ENCODE data around the gene MRPS22. TPM values are rescaled to one million over a fixed set of nuclear protein-coding genes. Genes with fewer than 3 reads are reported as not detected.
"Not testable (repeated sequence)": the region's sequence is repeated elsewhere in the genome, so short reads cannot be mapped to it uniquely, and the experiment has no call there.

The MRPS22 gene
- polyA plus RNA-seq, 3 donors = 38.5 to 46.2 (median 38.9) TPM

GRCh38 chr3:139326707-139327106 lies 17.1 kb upstream of the MRPS22 start:
- H3K27ac ChIP-seq (ENCODE audit: low read depth, low read length) = no peak overlapping the region
- WGBS, 3 donors = 80 to 90% (median 86%) methylated on average over 4 of the region's 4 CpGs

- WGBS, 3 donors = 79 to 95% (median 81%) methylated on average over 5 of the region's 5 CpGs
- no peak overlapping the region for H3K27ac ChIP-seq (ENCODE audit: low read depth, low read length)
These were observed 16.6 kb upstream of the MRPS22 start for GRCh38 chr3:139327231-139327630.

GRCh38 chr3:139327861-139328260 lies 16.0 kb upstream of the MRPS22 start:
- H3K27ac ChIP-seq (ENCODE audit: low read depth, low read length) = no peak overlapping the region
- 51 to 83% (median 59%) methylated on average over 8 of the region's 8 CpGs for WGBS, 3 donors

GRCh38 chr3:139328356-139328755 lies 15.5 kb upstream of the MRPS22 start:
- H3K27ac ChIP-seq (ENCODE audit: low read depth, low read length) = no peak overlapping the region
- 88 to 93% (median 92%) methylated on average over 4 of the region's 4 CpGs for WGBS, 3 donors

GRCh38 chr3:139329364-139329850 lies 14.4 kb upstream of the MRPS22 start:
- no peak overlapping the region for H3K27ac ChIP-seq (ENCODE audit: low read depth, low read length)
- 8 to 11% (median 10%) methylated on average over 25 of the region's 25 CpGs for WGBS, 3 donors

GRCh38 chr3:139332092-139332491 lies 11.7 kb upstream of the MRPS22 start:
- no peak overlapping the region for H3K27ac ChIP-seq (ENCODE audit: low read depth, low read length)
- 71 to 80% (median 77%) methylated on average over 2 of the region's 2 CpGs for WGBS, 3 donors

- not testable (repeated sequence) for H3K27ac ChIP-seq (ENCODE audit: low read depth, low read length)
- WGBS, 3 donors = 33 to 85% (median 50%) methylated on average over 1 of the region's 1 CpG
These were observed 9.1 kb upstream of the MRPS22 start for GRCh38 chr3:139334675-139335074.

GRCh38 chr3:139338405-139338804 lies 5.4 kb upstream of the MRPS22 start:
- 89 to 91% (median 91%) methylated on average over 4 of the region's 4 CpGs for WGBS, 3 donors

GRCh38 chr3:139339219-139339906 lies 4.5 kb upstream of the MRPS22 start:
- no peak overlapping the region for H3K27ac ChIP-seq (ENCODE audit: low read depth, low read length)
- WGBS, 3 donors = 60 to 67% (median 63%) methylated on average over 4 of the region's 4 CpGs

More at GRCh38 chr3:139338405-139338804, 5.4 kb upstream of the MRPS22 start:
- no peak overlapping the region for H3K27ac ChIP-seq (ENCODE audit: low read depth, low read length)

- no peak overlapping the region for H3K27ac ChIP-seq (ENCODE audit: low read depth, low read length)
These were observed 3.0 kb upstream of the MRPS22 start for GRCh38 chr3:139340784-139341183.

- H3K27ac ChIP-seq (ENCODE audit: low read depth, low read length) = no peak overlapping the region
These were observed 1.8 kb upstream of the MRPS22 start for GRCh38 chr3:139342054-139342453.

GRCh38 chr3:139346771-139347170 lies 3.0 kb downstream of the MRPS22 start:
- H3K27ac ChIP-seq (ENCODE audit: low read depth, low read length) = no peak overlapping the region
- 78 to 88% (median 86%) methylated on average over 2 of the region's 2 CpGs for WGBS, 3 donors

- no peak overlapping the region for H3K27ac ChIP-seq (ENCODE audit: low read depth, low read length)
- 57 to 85% (median 82%) methylated on average over 3 of the region's 3 CpGs for WGBS, 3 donors
These were observed 10.2 kb downstream of the MRPS22 start for GRCh38 chr3:139353920-139354556.

GRCh38 chr3:139354661-139355060 lies 10.8 kb downstream of the MRPS22 start:
- 51 to 95% (median 95%) methylated on average over 4 of the region's 4 CpGs for WGBS, 3 donors
- no peak overlapping the region for H3K27ac ChIP-seq (ENCODE audit: low read depth, low read length)

- 47 to 65% (median 56%) methylated on average over 4 of the region's 4 CpGs for WGBS, 3 donors
- no peak overlapping the region for H3K27ac ChIP-seq (ENCODE audit: low read depth, low read length)
These were observed 11.7 kb downstream of the MRPS22 start for GRCh38 chr3:139355476-139355875.

- 28 to 81% (median 30%) methylated on average over 1 of the region's 1 CpG for WGBS, 3 donors
These were observed 12.1 kb downstream of the MRPS22 start for GRCh38 chr3:139355891-139356290.

GRCh38 chr3:139357899-139358298 lies 14.1 kb downstream of the MRPS22 start:
- WGBS, 3 donors = 81 to 83% (median 83%) methylated on average over 4 of the region's 4 CpGs
- H3K27ac ChIP-seq (ENCODE audit: low read depth, low read length) = no peak overlapping the region

More at GRCh38 chr3:139355891-139356290, 12.1 kb downstream of the MRPS22 start:
- H3K27ac ChIP-seq (ENCODE audit: low read depth, low read length) = no peak overlapping the region

GRCh38 chr3:139358841-139359562 lies 15.2 kb downstream of the MRPS22 start:
- 60 to 82% (median 80%) methylated on average over 3 of the region's 3 CpGs for WGBS, 3 donors

GRCh38 chr3:139361276-139361675 lies 17.5 kb downstream of the MRPS22 start:
- 78 to 92% (median 89%) methylated on average over 2 of the region's 2 CpGs for WGBS, 3 donors
- no peak overlapping the region for H3K27ac ChIP-seq (ENCODE audit: low read depth, low read length)

More at GRCh38 chr3:139358841-139359562, 15.2 kb downstream of the MRPS22 start:
- no peak overlapping the region for H3K27ac ChIP-seq (ENCODE audit: low read depth, low read length)
